Nephron progenitor cell (in vitro differentiated cells): ENCODE results near the gene UBE2G2.
A peak's percentile ranks its signal among the peaks of the same experiment; 100 is the strongest.

Source experiments
- DNase-seq: peaks from one replicate; pipeline ENCODE4 v3.0.0; 2021
- H3K27ac Mint-ChIP-seq: 2 replicates; pipeline ENCODE4 v1.8.0; 2021; ENCODE audit warnings: mild to moderate bottlenecking, moderate library complexity, mixed read lengths
- H3K27me3 Mint-ChIP-seq: 2 replicates; pipeline ENCODE4 v1.8.0; 2021; ENCODE audit warnings: mild to moderate bottlenecking, low read depth, mixed read lengths; ENCODE audit not compliant: poor library complexity
- H3K36me3 Mint-ChIP-seq: 2 replicates; pipeline ENCODE4 v1.8.0; 2021; ENCODE audit warnings: low read depth, mixed read lengths
- H3K4me1 Mint-ChIP-seq: 2 replicates; pipeline ENCODE4 v1.8.0; 2021; ENCODE audit warnings: mixed read lengths
- H3K4me3 Mint-ChIP-seq: 2 replicates; pipeline ENCODE4 v1.8.0; 2021; ENCODE audit warnings: mild to moderate bottlenecking, moderate library complexity, mixed read lengths
- H3K9me3 Mint-ChIP-seq: 2 replicates; pipeline ENCODE4 v1.8.0; 2021; ENCODE audit warnings: mild to moderate bottlenecking, moderate library complexity, mixed read lengths
- TF ChIP-seq, protein P1 (sequence below): fragments of 200-600 bp; sonication (generic); IDR thresholded peaks from 2 replicates; pipeline ENCODE4 v1.5.0; 2021; ENCODE audit warnings: antibody characterized with exemption

UBE2G2 gene

DNA sequence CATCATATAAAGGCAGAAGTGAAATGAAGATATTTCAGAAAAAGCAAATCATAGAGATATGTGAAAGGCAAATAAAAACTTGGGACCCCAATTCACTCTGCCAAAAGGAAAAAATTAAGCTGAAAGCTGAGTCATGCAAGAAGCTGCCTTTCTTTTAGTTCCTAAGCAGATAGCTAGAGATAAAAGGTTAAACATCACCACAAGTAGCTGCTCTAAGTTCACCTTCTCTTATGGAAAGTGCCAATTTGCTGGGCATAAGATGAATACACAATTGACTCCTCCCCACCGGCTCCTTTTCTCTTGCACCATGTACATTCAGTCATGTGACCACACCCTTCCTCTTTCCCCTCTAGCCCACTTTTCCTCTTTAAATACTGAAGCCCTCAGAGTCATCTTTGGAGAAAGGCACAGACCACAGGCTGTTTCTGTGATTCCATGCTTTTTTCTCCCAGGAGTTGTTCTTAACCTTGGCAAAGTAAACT lies 21.6 kb upstream of the UBE2G2 start:
- H3K4me1 Mint-ChIP-seq: no peaks in the 10 kb centered on the region
- TF ChIP-seq, protein P1, sequence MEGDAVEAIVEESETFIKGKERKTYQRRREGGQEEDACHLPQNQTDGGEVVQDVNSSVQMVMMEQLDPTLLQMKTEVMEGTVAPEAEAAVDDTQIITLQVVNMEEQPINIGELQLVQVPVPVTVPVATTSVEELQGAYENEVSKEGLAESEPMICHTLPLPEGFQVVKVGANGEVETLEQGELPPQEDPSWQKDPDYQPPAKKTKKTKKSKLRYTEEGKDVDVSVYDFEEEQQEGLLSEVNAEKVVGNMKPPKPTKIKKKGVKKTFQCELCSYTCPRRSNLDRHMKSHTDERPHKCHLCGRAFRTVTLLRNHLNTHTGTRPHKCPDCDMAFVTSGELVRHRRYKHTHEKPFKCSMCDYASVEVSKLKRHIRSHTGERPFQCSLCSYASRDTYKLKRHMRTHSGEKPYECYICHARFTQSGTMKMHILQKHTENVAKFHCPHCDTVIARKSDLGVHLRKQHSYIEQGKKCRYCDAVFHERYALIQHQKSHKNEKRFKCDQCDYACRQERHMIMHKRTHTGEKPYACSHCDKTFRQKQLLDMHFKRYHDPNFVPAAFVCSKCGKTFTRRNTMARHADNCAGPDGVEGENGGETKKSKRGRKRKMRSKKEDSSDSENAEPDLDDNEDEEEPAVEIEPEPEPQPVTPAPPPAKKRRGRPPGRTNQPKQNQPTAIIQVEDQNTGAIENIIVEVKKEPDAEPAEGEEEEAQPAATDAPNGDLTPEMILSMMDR: no peak
- peaks cover 7% of the 10 kb centered on the region for H3K27me3 Mint-ChIP-seq
- no peak overlapping the region for H3K4me3 Mint-ChIP-seq
- peaks cover 82% of the 10 kb centered on the region for H3K9me3 Mint-ChIP-seq
- peaks cover 32% of the 10 kb centered on the region for H3K36me3 Mint-ChIP-seq
- DNase-seq: no peak
- no peak overlapping the region for H3K27ac Mint-ChIP-seq

DNA sequence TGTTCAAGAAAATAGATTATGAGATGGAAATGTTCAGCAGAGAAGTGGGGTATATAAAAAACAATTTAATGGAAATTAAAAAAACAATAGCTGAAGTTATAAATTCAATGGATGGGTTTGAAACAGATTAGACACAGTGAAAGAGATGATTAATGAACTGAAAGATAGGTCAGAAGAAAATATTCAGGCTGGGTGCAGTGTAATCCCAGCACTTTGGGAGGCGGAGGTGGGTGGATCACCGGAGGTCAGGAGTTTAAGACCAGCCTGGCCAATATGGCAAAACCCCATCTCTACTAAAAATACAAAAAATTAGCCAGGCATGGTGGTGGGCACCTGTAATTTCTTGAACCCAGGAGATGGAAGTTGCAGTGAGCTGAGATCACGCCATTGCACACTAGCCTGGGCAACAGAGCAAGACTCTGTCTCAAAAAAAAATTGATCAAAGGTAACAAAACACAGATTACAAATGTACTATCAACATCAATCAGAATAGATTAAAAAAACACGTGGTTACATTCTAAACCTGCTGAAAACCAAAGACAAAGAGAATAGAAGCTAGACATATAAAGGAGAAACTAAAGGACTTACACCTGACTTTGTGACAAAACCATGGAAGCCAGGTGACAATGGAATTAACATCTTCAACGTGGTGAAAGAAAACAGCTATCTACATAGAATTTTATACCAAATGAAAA lies 21.0 kb upstream of the UBE2G2 start:
- TF ChIP-seq, protein P1: no peak
- Mint-ChIP-seq H3K27ac (no peak overlapping the region), H3K9me3 (peaks cover 76% of the 10 kb centered on the region), H3K27me3 (peaks cover 5% of the 10 kb centered on the region), H3K36me3 (peaks cover 28% of the 10 kb centered on the region), H3K4me1 (no peaks in the 10 kb centered on the region), H3K4me3 (no peak overlapping the region)
- no peak for DNase-seq

DNA sequence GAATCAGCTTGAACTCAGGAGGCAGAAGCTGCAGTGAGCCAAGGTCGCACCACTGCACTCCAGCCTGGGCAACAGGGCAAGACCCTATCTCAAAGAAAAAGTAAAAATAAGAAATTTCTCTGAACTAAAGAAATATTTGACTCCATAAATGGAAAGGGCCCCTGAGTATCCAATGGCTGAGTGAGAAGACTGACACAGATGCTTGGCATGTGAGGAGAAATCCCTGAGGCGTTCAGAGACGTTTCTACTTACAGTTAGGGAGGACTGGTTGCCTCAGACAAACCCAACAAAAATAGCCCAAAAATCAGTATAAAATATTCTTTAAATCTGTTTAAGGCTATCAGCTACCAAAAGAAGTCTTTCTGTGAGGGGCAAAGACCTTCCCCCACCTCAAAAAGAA lies 19.2 kb upstream of the UBE2G2 start:
- Mint-ChIP-seq H3K27me3 (peaks cover 3% of the 10 kb centered on the region), H3K4me1 (peaks cover 7% of the 10 kb centered on the region), H3K36me3 (peaks cover 22% of the 10 kb centered on the region), H3K27ac (no peak overlapping the region), H3K4me3 (no peak overlapping the region), H3K9me3 (peaks cover 58% of the 10 kb centered on the region)
- TF ChIP-seq, protein P1: no peak
- no peak for DNase-seq

DNA sequence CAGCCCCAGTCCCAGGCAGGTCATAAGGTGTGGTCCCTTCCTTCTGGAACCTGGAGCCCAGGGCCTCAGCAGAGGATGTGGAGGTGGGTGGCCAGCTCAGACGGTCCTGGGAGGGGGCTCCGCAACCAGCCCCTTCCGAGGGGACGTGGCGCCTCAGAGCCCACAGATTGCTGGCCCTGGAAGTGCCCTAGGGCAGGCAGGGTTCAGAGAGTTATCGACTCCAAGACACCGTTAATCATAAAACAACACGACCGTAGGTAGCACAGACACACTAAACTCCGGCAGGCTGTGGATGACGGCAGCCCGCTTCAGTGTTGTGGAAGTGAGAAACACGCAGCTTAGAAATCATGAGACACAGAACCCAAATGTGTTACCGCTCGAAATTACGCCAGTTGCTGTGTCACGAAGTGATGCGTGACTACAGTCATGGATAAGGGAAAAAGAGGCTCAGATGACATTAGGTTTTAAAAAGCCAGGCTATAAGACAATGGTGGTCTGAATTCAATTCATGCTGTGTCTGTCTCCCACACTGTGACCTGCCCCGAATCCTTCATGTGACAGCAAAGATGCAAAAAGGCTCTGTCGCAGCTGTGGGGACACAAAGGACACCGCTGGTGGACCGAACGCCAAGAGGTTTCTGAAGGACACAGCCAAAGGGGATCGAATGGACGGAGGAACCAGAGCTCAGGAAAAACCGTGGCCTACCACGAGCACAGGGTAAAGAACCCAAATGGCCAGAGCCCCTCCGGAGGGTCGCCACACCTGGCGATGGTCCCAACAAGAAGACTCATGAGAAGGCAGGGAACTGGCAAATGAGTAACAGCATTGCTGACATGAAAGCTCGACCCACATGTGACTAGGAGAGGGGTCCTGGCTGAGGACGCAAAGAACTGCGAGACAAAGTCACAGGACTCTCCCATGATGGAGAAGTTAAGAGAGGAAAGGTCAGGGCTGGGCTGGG lies 17.9 kb upstream of the UBE2G2 start:
- DNase-seq: no peak
- Mint-ChIP-seq H3K27me3 (peaks cover 3% of the 10 kb centered on the region), H3K4me1 (peaks cover 10% of the 10 kb centered on the region), H3K9me3 (peaks cover 54% of the 10 kb centered on the region), H3K36me3 (peaks cover 22% of the 10 kb centered on the region), H3K4me3 (peak overlapping the region; percentile 66), H3K27ac (no peak overlapping the region)
- TF ChIP-seq, protein P1: no peak

DNA sequence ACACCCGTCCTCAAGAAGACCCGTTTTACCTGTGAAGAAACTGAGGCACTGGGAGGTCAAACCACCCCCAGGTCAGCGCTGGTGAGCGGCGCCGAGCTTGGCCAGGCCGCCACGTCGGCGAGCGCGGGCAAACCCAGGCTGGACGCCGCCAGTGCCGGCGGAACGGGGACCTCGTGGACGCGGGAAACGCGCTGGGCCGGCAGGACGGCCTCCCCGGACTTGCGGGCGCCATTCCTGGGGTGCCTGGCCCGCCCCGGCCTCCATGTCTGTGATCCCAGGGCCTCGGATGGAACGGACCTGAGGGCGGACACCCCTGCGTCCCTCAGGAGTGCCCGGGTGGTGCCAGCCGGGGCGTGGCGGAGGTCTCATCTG lies 17.0 kb upstream of the UBE2G2 start:
- Mint-ChIP-seq H3K4me1 (peaks cover 10% of the 10 kb centered on the region), H3K4me3 (no peak overlapping the region)
- TF ChIP-seq, protein P1: no peak

More for the DNA sequence above, 17.0 kb upstream of the UBE2G2 start:
- H3K9me3 Mint-ChIP-seq: peaks cover 46% of the 10 kb centered on the region
- no peak overlapping the region for H3K27ac Mint-ChIP-seq
- no peak for DNase-seq
- peaks cover 3% of the 10 kb centered on the region for H3K27me3 Mint-ChIP-seq
- H3K36me3 Mint-ChIP-seq: peaks cover 18% of the 10 kb centered on the region
